Nucleus accumbens (tissue), 56 donors: ENCODE measurements around the gene SCAI.

Source experiments
- DNase-seq, 56 donors: peaks; one replicate each; lab custom pipeline; 2025; lab: John Stamatoyannopoulos, UW

SCAI gene

GRCh38 chr9:124897570-124898460 lies 245.5 kb downstream of the SCAI start:
- DNase-seq: no peak

- DNase-seq: peak in 18 of 56 donors; percentile 9 to 66 (median 28)
These were observed 248.6 kb downstream of the SCAI start for GRCh38 chr9:124894741-124895170.

- peak in 8 of 56 donors; percentile 8 to 66 (median 27) for DNase-seq
These were observed 249.1 kb downstream of the SCAI start for GRCh38 chr9:124894035-124894740.
